Glomerular visceral epithelial cell (primary cell): Measurements from ENCODE around the gene DND1.
A peak's percentile ranks its signal among the peaks of the same experiment; 100 is the strongest.
"Not testable (repeated sequence)": the region's sequence is repeated elsewhere in the genome, so short reads cannot be mapped to it uniquely, and the experiment has no call there.

Source experiments
- DNase-seq: peaks from one replicate; pipeline ENCODE4 v3.0.0-alpha.2; 2016; ENCODE audit errors: extremely low spot score

Gene DND1

GRCh38 chr5:140673187-140673976 lies at the start of gene DND1:
TSS of gene DND1 (minus strand) at chr5:140673576. CDS start at chr5:140673542, 34 bp downstream.
- DNase-seq = no peak

GRCh38 chr5:140721395-140721794 lies 48.0 kb upstream of the DND1 start:
- DNase-seq = not testable (repeated sequence)

- not testable (repeated sequence) for DNase-seq
These were observed 47.4 kb upstream of the DND1 start for GRCh38 chr5:140720738-140721137.

- DNase-seq = no peak
These were observed 44.9 kb upstream of the DND1 start for GRCh38 chr5:140718266-140718592.

GRCh38 chr5:140716238-140716637 lies 42.9 kb upstream of the DND1 start:
- DNase-seq = not testable (repeated sequence)

- no peak for DNase-seq
These were observed 40.3 kb upstream of the DND1 start for GRCh38 chr5:140713562-140714094.

GRCh38 chr5:140711794-140712193 lies 38.4 kb upstream of the DND1 start:
- DNase-seq = no peak

- peak; percentile 99 for DNase-seq
These were observed 37.6 kb upstream of the DND1 start for GRCh38 chr5:140710899-140711552.

GRCh38 chr5:140708787-140709186 lies 35.4 kb upstream of the DND1 start:
- DNase-seq = not testable (repeated sequence)

- DNase-seq = no peak
These were observed 34.4 kb upstream of the DND1 start for GRCh38 chr5:140707812-140708211.

GRCh38 chr5:140700177-140701144 lies 27.1 kb upstream of the DND1 start, which contains the start of gene ZMAT2:
TSS of gene ZMAT2 (plus strand) at chr5:140700447. CDS start at chr5:140700461, 14 bp downstream.
- DNase-seq = peak; percentile 98

- DNase-seq = no peak
These were observed 23.6 kb upstream of the DND1 start for GRCh38 chr5:140696891-140697492.

GRCh38 chr5:140694276-140694675 lies 20.9 kb upstream of the DND1 start:
- DNase-seq = no peak

- peak; percentile 98 for DNase-seq
These were observed 17.9 kb upstream of the DND1 start, which contains the start of the genes HARS1 and HARS2 for GRCh38 chr5:140690941-140691924. TSS of gene HARS1 (minus strand) at chr5:140691370. CDS start at chr5:140691304, 66 bp downstream. TSS of gene HARS2 (plus strand) at chr5:140691455. CDS start at chr5:140691649, 194 bp downstream.

GRCh38 chr5:140690376-140690932 lies 17.1 kb upstream of the DND1 start:
- DNase-seq = no peak

- DNase-seq = no peak
These were observed 5.6 kb upstream of the DND1 start for GRCh38 chr5:140678993-140679392.

- DNase-seq = no peak
These were observed 4.6 kb upstream of the DND1 start for GRCh38 chr5:140677947-140678346.

- DNase-seq = no peak
These were observed 1.3 kb upstream of the DND1 start for GRCh38 chr5:140674629-140675028.

GRCh38 chr5:140674211-140674610 lies 835 bp upstream of the DND1 start:
- no peak for DNase-seq
